HFFc6 (cell line): ENCODE results near the gene ELL2. TPM values are rescaled to one million over a fixed set of nuclear protein-coding genes. Genes with fewer than 3 reads are reported as not detected.

Source experiments
- DNase-seq: peaks from one replicate; pipeline ENCODE4 v3.0.0-alpha.2; 2018
- H3K27ac Mint-ChIP-seq: 2 replicates; pipeline ENCODE4 v1.8.0; 2020; ENCODE audit warnings: mild to moderate bottlenecking, mixed read lengths
- H3K27me3 Mint-ChIP-seq: 2 replicates; pipeline ENCODE4 v1.8.0; 2021; ENCODE audit warnings: mild to moderate bottlenecking, moderate library complexity, mixed read lengths; ENCODE audit not compliant: insufficient read depth
- H3K36me3 Mint-ChIP-seq: 2 replicates; pipeline ENCODE4 v1.8.0; 2021; ENCODE audit warnings: low read depth, mixed read lengths
- H3K4me1 Mint-ChIP-seq: 2 replicates; pipeline ENCODE4 v1.8.0; 2020; ENCODE audit warnings: low read depth, mixed read lengths
- H3K4me3 Mint-ChIP-seq: 2 replicates; pipeline ENCODE4 v1.8.0; 2020; ENCODE audit warnings: mild to moderate bottlenecking, moderate library complexity, mixed read lengths
- H3K9me3 Mint-ChIP-seq: 2 replicates; pipeline ENCODE4 v1.8.0; 2020; ENCODE audit warnings: mild to moderate bottlenecking, mixed read lengths
- total RNA-seq, 6 experiments: library from RNA; stranded (reverse); fragmentation: NEBNext Ultra II Directional; extraction: Animal tissue kit (Norgen Biotek cat#: 25700); gene quantifications; 2 replicates in 1 of 6; 3 replicates in 5 of 6; pipeline ENCODE4 v1.2.3, GENCODE V29; 2021
- TF ChIP-seq, protein P1 (sequence below): fragments of 200-600 bp; sonication (generic); IDR thresholded peaks from 2 replicates; pipeline ENCODE4 v1.5.0; 2021; ENCODE audit warnings: antibody characterized with exemption, mild to moderate bottlenecking

ELL2 gene
- total RNA-seq, 6 experiments from 2014 or later, result 346 to 505 (median 380) TPM

- H3K27me3 Mint-ChIP-seq, result no peaks in the 10 kb centered on the region
These were observed 10.5 kb upstream of the ELL2 start for GRCh38 chr5:95972196-95972595.

GRCh38 chr5:95970359-95970704, 8.7 kb upstream of the ELL2 start:
- Mint-ChIP-seq H3K27ac (no peak overlapping the region), H3K9me3 (0 out of 2 replicates have a peak, but pooled peaks cover 5% of the 10 kb centered on the region), H3K36me3 (peaks cover 7% of the 10 kb centered on the region; the same call in 1 of the 2 replicates), H3K4me3 (no peak overlapping the region), H3K4me1 (peaks cover 15% of the 10 kb centered on the region), H3K27me3 (no peaks in the 10 kb centered on the region)
- TF ChIP-seq, protein P1, sequence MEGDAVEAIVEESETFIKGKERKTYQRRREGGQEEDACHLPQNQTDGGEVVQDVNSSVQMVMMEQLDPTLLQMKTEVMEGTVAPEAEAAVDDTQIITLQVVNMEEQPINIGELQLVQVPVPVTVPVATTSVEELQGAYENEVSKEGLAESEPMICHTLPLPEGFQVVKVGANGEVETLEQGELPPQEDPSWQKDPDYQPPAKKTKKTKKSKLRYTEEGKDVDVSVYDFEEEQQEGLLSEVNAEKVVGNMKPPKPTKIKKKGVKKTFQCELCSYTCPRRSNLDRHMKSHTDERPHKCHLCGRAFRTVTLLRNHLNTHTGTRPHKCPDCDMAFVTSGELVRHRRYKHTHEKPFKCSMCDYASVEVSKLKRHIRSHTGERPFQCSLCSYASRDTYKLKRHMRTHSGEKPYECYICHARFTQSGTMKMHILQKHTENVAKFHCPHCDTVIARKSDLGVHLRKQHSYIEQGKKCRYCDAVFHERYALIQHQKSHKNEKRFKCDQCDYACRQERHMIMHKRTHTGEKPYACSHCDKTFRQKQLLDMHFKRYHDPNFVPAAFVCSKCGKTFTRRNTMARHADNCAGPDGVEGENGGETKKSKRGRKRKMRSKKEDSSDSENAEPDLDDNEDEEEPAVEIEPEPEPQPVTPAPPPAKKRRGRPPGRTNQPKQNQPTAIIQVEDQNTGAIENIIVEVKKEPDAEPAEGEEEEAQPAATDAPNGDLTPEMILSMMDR, result no peak
- no peak for DNase-seq

More at GRCh38 chr5:95972196-95972595, 10.5 kb upstream of the ELL2 start:
- TF ChIP-seq, protein P1, result no peak
- DNase-seq, result no peak
- no peak overlapping the region for H3K4me3 Mint-ChIP-seq
- no peak overlapping the region for H3K27ac Mint-ChIP-seq
- H3K9me3 Mint-ChIP-seq, result 0 out of 2 replicates have a peak, but pooled peaks cover 5% of the 10 kb centered on the region
- peaks cover 21% of the 10 kb centered on the region for H3K4me1 Mint-ChIP-seq
- H3K36me3 Mint-ChIP-seq, result peaks cover 7% of the 10 kb centered on the region; the same call in 1 of the 2 replicates

- TF ChIP-seq, protein P1, result no peak
- H3K4me3 Mint-ChIP-seq, result no peak overlapping the region
- H3K4me1 Mint-ChIP-seq, result peaks cover 15% of the 10 kb centered on the region
- no peak for DNase-seq
- no peaks in the 10 kb centered on the region for H3K27me3 Mint-ChIP-seq
- H3K9me3 Mint-ChIP-seq, result 0 out of 2 replicates have a peak, but pooled peaks cover 5% of the 10 kb centered on the region
- no peak overlapping the region for H3K27ac Mint-ChIP-seq
- peaks cover 7% of the 10 kb centered on the region; the same call in 1 of the 2 replicates for H3K36me3 Mint-ChIP-seq
These were observed 8.2 kb upstream of the ELL2 start for GRCh38 chr5:95969651-95970358.

GRCh38 chr5:95969055-95969454, 7.4 kb upstream of the ELL2 start:
- Mint-ChIP-seq H3K9me3 (0 out of 2 replicates have a peak, but pooled peaks cover 5% of the 10 kb centered on the region), H3K4me1 (peaks cover 11% of the 10 kb centered on the region), H3K36me3 (peaks cover 7% of the 10 kb centered on the region; the same call in 1 of the 2 replicates)

GRCh38 chr5:95967236-95967635, 5.6 kb upstream of the ELL2 start:
- Mint-ChIP-seq H3K4me3 (no peak overlapping the region), H3K36me3 (no peaks in the 10 kb centered on the region), H3K4me1 (peaks cover 8% of the 10 kb centered on the region), H3K27me3 (no peaks in the 10 kb centered on the region), H3K9me3 (peaks cover 1% of the 10 kb centered on the region; the same call in 1 of the 2 replicates), H3K27ac (no peak overlapping the region)
- TF ChIP-seq, protein P1, result no peak
- DNase-seq, result no peak

More at GRCh38 chr5:95969055-95969454, 7.4 kb upstream of the ELL2 start:
- TF ChIP-seq, protein P1, result no peak
- no peak for DNase-seq
- H3K27ac Mint-ChIP-seq, result no peak overlapping the region
- H3K27me3 Mint-ChIP-seq, result no peaks in the 10 kb centered on the region
- no peak overlapping the region for H3K4me3 Mint-ChIP-seq
